WTC11 (cell line): ENCODE results near the gene CTDSPL.

Experiments
- NFYB ChIP-seq: sonication (generic); formaldehyde crosslinking; conservative IDR thresholded peaks from 2 replicates; pipeline ENCODE4 v1.8.0; 2022; ENCODE audit warnings: low read depth, missing genetic modification reagents
- NR2C2 ChIP-seq: sonication (generic); formaldehyde crosslinking; IDR thresholded peaks from 2 replicates; pipeline ENCODE4 v1.8.0; 2022; ENCODE audit warnings: mild to moderate bottlenecking, missing genetic modification reagents
- NR3C1 ChIP-seq: sonication (generic); formaldehyde crosslinking; conservative IDR thresholded peaks from 2 replicates; pipeline ENCODE4 v1.8.1; 2023; ENCODE audit warnings: low read depth, mild to moderate bottlenecking, missing genetic modification reagents
- SMAD4 ChIP-seq: sonication (generic); formaldehyde crosslinking; IDR thresholded peaks from 2 replicates; pipeline ENCODE4 v1.8.0; 2022; ENCODE audit warnings: mild to moderate bottlenecking, missing genetic modification reagents
- ZBTB21 ChIP-seq: sonication (generic); formaldehyde crosslinking; IDR thresholded peaks from 2 replicates; pipeline ENCODE4 v1.8.1; 2023; ENCODE audit warnings: mild to moderate bottlenecking, missing genetic modification reagents, borderline replicate concordance
- ZNF138 ChIP-seq: sonication (generic); formaldehyde crosslinking; conservative IDR thresholded peaks from 2 replicates; pipeline ENCODE4 v1.8.1; 2022; ENCODE audit warnings: mild to moderate bottlenecking, moderate library complexity, missing genetic modification reagents
- TF ChIP-seq, protein P1 (sequence below): sonication (generic); formaldehyde crosslinking; IDR thresholded peaks from 2 replicates; pipeline ENCODE4 v1.8.0; 2022; ENCODE audit warnings: missing genetic modification reagents
- TF ChIP-seq, protein P2 (sequence below): fragments of 200-600 bp; IDR thresholded peaks from 2 replicates; pipeline ENCODE4 v1.8.0; 2022; ENCODE audit warnings: antibody characterized with exemption
- TF ChIP-seq, protein P3 (sequence below): sonication (generic); formaldehyde crosslinking; IDR thresholded peaks from 2 replicates; pipeline ENCODE4 v1.8.0; 2022; ENCODE audit warnings: mild to moderate bottlenecking, missing genetic modification reagents
- TF ChIP-seq, protein P4 (sequence below): fragments of 250-450 bp; sonication (Bioruptor Pico); IDR thresholded peaks from 2 replicates; pipeline ENCODE4 v1.8.0; 2021; ENCODE audit warnings: mild to moderate bottlenecking

DNA sequence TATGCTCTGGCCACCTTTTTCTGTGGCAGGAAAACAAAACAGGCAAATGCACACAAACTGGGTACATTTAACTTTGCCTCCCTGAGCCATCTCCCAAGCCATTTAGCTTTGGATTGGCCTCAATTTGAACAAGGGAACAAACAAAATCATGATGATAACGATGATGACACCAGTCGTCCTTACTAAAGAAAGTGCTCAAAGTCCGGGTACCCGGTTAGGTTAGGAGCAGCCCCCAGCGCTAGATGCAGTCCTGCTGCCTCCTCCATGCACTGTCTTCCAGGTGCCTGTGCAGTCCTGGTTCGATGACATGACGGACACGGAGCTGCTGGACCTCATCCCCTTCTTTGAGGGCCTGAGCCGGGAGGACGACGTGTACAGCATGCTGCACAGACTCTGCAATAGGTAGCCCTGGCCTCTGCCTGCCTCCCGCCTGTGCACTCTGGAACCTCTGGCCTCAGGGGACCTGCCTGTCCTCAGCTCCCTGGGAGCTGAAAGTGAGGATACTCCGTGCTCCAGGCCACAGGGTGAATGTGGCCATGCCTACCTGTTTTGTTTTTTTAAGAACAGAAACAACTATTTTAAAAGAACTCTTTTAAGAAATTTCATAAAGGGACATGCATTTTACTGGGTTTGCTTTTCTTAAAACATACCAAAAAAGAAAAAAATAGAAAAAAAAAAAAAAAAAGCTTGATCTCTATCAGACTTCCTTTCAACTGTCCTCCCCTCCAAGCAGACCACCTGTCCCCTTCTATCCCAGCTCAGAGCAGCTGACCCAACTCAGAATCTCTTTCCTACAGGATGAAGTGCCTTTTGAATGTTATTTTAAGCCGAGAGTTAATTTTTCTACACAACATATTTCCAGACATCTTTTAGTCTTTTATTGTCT is 119.0 kb downstream of the CTDSPL start:
- TF ChIP-seq, protein P1, sequence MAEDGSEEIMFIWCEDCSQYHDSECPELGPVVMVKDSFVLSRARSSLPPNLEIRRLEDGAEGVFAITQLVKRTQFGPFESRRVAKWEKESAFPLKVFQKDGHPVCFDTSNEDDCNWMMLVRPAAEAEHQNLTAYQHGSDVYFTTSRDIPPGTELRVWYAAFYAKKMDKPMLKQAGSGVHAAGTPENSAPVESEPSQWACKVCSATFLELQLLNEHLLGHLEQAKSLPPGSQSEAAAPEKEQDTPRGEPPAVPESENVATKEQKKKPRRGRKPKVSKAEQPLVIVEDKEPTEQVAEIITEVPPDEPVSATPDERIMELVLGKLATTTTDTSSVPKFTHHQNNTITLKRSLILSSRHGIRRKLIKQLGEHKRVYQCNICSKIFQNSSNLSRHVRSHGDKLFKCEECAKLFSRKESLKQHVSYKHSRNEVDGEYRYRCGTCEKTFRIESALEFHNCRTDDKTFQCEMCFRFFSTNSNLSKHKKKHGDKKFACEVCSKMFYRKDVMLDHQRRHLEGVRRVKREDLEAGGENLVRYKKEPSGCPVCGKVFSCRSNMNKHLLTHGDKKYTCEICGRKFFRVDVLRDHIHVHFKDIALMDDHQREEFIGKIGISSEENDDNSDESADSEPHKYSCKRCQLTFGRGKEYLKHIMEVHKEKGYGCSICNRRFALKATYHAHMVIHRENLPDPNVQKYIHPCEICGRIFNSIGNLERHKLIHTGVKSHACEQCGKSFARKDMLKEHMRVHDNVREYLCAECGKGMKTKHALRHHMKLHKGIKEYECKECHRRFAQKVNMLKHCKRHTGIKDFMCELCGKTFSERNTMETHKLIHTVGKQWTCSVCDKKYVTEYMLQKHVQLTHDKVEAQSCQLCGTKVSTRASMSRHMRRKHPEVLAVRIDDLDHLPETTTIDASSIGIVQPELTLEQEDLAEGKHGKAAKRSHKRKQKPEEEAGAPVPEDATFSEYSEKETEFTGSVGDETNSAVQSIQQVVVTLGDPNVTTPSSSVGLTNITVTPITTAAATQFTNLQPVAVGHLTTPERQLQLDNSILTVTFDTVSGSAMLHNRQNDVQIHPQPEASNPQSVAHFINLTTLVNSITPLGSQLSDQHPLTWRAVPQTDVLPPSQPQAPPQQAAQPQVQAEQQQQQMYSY (CRISPR knock-in tag): no peak
- TF ChIP-seq, protein P2, sequence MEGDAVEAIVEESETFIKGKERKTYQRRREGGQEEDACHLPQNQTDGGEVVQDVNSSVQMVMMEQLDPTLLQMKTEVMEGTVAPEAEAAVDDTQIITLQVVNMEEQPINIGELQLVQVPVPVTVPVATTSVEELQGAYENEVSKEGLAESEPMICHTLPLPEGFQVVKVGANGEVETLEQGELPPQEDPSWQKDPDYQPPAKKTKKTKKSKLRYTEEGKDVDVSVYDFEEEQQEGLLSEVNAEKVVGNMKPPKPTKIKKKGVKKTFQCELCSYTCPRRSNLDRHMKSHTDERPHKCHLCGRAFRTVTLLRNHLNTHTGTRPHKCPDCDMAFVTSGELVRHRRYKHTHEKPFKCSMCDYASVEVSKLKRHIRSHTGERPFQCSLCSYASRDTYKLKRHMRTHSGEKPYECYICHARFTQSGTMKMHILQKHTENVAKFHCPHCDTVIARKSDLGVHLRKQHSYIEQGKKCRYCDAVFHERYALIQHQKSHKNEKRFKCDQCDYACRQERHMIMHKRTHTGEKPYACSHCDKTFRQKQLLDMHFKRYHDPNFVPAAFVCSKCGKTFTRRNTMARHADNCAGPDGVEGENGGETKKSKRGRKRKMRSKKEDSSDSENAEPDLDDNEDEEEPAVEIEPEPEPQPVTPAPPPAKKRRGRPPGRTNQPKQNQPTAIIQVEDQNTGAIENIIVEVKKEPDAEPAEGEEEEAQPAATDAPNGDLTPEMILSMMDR: no peak
- TF ChIP-seq, protein P3, sequence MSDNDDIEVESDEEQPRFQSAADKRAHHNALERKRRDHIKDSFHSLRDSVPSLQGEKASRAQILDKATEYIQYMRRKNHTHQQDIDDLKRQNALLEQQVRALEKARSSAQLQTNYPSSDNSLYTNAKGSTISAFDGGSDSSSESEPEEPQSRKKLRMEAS (CRISPR knock-in tag): no peak
- TF ChIP-seq NR2C2 (CRISPR knock-in tag): no peak
- TF ChIP-seq, protein P4, sequence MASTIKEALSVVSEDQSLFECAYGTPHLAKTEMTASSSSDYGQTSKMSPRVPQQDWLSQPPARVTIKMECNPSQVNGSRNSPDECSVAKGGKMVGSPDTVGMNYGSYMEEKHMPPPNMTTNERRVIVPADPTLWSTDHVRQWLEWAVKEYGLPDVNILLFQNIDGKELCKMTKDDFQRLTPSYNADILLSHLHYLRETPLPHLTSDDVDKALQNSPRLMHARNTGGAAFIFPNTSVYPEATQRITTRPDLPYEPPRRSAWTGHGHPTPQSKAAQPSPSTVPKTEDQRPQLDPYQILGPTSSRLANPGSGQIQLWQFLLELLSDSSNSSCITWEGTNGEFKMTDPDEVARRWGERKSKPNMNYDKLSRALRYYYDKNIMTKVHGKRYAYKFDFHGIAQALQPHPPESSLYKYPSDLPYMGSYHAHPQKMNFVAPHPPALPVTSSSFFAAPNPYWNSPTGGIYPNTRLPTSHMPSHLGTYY: no peak
- TF ChIP-seq NFYB (CRISPR knock-in tag): no peak
- TF ChIP-seq SMAD4 (CRISPR knock-in tag): no peak
- no peak for TF ChIP-seq ZNF138 (CRISPR knock-in tag)
- no peak for TF ChIP-seq ZBTB21 (CRISPR knock-in tag)
- TF ChIP-seq NR3C1: no peak
